GM19463 (cell line): ENCODE data around the gene BID.

ENCODE experiments used
- ATAC-seq: cut with Tn5 transposase; IDR thresholded peaks from one replicate; pipeline ENCODE4 v1.9.1; 2021; ENCODE audit warnings: mild to moderate bottlenecking, moderate library complexity; ENCODE audit not compliant: unreplicated experiment

BID gene

GRCh38 chr22:17784776-17785175 is 10.5 kb upstream of the BID start:
- no peak for ATAC-seq

DNA sequence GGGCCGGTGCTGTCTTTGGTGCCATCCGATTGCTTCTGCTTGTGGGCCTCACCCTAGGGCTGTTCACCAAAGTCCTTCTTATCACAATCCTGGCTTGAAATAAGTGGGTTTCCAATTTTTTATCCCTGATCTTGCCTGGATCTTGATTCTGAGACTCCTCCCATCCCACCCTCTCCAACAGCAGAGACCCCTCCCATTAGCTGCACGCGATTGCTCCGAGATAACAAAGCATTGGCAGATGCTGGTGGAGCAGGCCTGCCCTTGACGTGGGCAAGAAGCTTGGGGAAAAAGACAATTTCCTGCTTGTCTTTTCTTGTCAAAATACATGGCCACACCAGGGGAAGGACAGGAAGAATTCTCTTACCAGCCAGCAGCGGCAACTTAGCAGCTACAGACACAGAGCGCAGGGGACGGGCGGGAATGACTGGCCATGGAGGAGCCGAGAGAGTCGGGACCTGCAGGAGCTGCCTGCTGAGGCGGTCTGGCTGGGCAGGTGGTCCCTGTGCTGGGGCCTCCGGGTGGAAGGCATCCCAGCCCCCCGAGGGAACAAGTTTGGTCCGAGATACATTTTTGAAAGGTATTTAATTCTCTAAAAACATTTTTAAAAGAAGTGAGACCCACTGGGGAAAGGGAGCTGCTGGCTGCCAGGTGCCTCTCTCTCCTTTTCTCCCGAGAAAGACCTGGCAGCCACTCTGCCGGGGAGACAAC is 9.7 kb upstream of the BID start:
- ATAC-seq: no peak

- no peak for ATAC-seq
Measured at GRCh38 chr22:17783312-17783711, 9.0 kb upstream of the BID start.

GRCh38 chr22:17782621-17783020 is 8.4 kb upstream of the BID start:
- ATAC-seq: no peak

DNA sequence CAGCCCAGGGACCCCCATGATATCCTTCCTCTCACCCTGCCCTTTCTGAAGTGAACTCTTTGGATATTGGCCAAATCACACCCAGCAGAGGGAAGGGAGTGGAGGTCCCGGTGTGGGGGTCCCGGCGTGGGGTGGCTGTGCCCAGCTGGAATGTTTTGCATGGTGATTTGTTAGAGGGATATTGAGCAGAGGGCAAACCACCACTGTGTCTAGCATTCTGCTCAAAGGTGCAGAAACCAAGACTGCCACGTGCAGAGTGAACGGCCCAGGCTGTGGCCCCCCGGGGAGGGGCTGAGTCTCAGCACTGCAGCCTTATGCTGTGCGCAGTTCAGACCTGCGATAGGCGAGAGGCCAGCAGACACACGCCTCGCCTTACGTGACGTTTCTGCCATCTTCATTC is 7.9 kb upstream of the BID start:
- ATAC-seq: no peak

GRCh38 chr22:17781319-17782031 is 7.2 kb upstream of the BID start:
- ATAC-seq: peak; percentile 45

DNA sequence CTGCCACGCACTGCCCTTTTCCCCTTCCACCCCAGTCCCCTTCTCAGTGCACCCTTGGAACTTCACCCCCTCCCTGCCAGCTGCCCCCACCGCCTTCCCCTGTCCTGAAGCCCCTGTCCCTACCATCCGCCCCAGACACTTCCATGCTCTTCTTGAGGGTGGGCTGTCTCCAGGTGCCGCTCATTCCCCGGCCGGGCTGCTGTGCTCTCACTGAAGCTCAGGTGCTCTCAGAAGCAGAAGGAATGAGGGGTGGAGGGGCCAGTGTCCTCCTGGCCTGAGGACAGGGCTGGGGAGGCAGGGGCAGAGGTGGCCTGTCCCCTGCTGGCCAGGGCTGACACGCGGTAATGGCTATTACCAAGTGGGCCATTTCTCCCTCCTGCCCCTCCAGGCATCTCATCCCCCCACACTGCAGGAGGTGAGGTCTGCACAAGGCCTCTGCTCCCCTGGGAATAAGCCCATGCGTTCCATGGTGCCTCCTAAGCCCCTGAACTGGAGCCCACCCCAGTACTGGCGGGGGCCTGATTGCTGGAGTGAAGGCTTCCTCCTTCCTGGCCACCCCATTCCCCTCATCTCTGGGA is 6.6 kb upstream of the BID start:
- ATAC-seq: no peak

DNA sequence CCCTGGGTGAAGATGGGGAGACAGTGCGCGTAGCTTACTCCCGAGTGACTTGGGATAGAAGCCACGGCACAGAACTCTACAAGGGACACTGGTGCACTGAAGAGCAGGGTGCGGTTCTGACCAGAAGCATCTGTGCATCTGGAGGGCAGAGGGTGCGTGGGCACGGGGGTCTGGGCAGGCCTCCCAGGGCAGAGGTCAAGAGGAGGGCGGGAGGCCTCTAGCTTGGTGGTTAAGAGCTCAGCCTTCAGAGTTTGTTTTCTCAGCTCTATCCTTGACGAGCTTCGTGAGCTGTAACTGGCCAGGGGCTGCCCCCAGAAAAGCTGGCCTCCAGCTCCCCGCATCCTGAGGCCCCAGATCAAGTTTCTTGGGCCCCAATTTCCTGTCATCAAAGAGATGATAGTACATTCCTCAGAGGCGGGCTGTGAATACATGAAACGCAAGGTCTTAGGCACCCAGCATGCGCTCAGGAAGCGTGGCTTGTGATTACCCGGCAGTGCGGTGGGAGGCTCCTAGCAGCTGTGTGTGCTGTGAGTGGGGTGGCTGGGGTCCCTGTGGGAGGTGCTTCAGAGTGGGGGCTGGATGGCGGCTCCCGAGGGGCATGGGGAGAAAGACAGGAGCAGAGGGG is 6.0 kb upstream of the BID start:
- no peak for ATAC-seq

- ATAC-seq: peak; percentile 44
Measured at GRCh38 chr22:17779286-17780115, 5.2 kb upstream of the BID start.

GRCh38 chr22:17778412-17778976 is 4.2 kb upstream of the BID start:
- no peak for ATAC-seq

- ATAC-seq: no peak
Measured at GRCh38 chr22:17777717-17778044, 3.4 kb upstream of the BID start.

GRCh38 chr22:17777005-17777716 is 2.9 kb upstream of the BID start:
- peak; percentile 17 for ATAC-seq

GRCh38 chr22:17775781-17776465 is 1.7 kb upstream of the BID start:
- no peak for ATAC-seq

DNA sequence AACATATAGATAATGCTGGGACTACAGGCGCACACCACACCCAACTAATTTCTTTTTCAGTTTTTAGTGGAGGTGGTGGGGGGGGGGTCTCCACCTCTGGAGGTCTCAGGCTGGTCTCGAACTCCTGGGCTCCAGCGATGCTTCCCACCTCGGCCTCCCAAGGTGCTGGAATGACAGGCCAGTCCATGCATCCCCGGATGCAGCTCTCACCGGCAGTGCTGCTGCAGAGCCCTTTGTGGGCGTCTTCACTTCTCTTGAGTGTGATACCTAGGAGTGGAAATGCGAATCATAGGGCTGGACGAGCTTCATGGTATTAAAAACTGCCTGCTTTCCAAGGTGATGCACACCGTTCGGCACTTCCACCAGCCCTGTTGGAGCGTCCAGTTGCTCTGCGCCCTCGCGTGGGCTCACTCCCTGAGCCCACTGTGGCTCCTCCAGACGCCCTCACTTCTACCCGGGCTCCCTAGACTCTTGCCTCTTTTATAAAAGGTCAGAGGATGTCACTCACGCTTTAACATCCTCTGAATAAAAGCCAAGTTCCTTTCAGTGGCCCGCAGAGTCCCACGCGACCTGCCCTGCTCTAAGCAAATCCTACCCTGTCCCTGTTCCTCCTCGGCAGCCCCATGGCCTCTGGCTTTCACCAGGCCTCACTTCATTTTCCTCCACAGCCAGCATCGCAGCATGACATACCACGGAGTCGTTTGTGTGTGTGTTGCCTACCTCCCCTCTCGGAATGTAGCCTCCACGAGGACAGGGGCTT is 837 bp upstream of the BID start:
- ATAC-seq: no peak

DNA sequence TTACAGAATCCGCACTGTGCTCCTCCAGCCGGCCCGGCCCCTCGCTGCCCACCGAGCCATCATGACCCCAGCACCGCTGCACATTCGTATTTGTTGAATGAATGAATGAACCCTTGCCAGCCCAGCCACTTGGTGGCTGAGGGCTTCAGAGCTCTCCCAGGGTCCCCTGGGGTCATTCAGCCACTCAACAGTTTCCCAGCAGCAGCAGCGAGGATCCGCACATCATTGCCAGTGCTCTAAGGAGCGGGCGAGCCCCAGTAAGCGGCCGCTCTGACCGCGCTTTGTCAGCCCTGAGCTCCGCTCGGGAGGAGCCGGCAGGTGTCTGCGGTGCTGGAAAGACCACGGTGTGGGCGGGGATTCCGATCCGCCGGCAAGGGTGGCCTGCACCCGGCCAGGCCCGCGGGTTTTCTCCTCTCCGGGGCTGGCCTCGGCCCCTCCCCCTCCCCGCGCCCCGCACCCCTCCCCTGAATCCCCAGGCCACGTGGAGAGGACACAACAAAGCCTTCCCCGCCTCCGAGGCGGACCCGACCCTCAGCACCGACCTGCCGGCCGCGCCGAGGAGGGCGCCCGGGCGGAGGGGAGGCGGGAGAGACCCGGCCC is 563 bp downstream of the BID start:
- ATAC-seq: peak; percentile 47

DNA sequence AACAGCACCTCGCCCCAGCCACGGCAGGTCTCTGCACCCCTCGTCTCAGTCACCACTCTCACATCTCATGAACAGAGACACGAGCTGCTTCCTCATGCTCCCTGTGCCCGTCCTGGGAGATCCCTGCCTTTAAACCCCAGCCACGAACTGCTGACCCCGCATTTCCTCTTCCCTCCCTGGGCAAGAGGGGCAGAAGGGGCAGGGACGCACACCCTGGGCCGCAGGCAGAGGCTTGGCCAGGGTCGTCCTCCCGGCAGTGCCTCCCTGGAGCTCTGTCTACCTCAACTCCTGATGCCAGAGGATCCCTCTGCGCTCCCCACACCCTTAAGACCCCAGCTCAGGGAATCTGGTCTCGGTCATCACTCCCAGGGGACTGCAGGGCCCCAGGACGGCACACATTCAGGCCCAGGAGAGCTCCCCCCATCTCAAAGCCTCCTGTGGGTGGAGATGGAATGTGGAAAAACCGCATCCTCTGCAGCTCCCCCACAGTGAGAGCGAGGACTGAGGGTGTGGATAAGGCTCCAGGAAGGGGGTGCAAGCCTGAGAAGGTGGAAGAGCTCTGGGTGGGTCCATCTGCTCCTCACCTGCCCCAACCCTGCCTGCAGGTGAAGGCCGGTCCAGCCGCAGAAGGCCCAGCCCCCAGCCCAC is 1.2 kb downstream of the BID start:
- ATAC-seq: no peak

DNA sequence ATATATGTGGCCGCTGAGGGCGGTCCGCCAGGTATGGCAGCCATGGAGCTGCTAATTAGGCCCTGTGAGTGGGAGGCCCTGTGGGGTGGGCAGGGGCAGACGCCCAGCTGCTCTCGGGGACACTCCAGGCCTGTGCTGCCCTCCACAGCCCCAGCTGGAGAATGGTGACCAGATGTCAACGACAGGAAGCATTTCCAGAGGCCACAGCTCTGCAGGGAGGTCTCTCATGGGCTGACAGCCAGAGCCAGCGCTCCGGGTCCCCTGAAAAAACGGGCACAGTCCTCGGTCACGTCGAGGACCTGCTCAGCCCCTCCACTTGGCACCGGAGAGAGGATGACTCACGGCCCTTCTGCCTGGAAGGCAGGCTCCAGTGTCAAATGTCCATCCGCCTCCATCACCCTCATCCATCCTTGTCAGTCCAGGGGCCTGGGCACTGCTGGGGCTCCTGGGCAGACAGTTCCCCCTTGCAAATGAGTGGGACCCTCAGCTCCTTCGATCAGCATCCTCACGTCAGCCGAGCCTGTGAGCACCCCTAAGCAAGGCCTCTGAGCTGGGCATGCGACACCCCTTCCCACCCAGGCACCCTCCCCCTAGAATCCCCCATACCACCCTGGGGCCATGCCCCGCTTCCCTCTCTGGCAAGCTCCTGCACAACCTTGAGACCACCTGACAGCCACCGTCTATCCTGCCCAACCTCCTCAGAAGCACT is 1.9 kb downstream of the BID start:
- no peak for ATAC-seq
